Kidney epithelial cell (primary cell): Measurements from ENCODE around the gene APC2. TPM values are rescaled to one million over a fixed set of nuclear protein-coding genes. Genes with fewer than 3 reads are reported as not detected.

Source experiments
- DNase-seq: peaks from one replicate; pipeline ENCODE4 v3.0.0-alpha.2; 2010; ENCODE audit warnings: low read depth
- H3K27me3 ChIP-seq: 2 replicates; pipeline ENCODE4 v1.6.0; 2011; ENCODE audit warnings: low read length; ENCODE audit not compliant: control insufficient read depth, insufficient read depth
- H3K36me3 ChIP-seq: 2 replicates; pipeline ENCODE4 v1.5.1; 2011; ENCODE audit warnings: low read length; ENCODE audit not compliant: control insufficient read depth, insufficient read depth
- H3K4me3 ChIP-seq: 2 replicates; pipeline ENCODE4 v1.5.1; 2011; ENCODE audit warnings: low read depth, mild to moderate bottlenecking, control low read depth, low read length
- CTCF ChIP-seq: IDR thresholded peaks from 2 replicates; pipeline ENCODE4 v1.5.1; 2011; ENCODE audit warnings: mild to moderate bottlenecking, moderate library complexity, low read length, control low read depth, inconsistent platforms; ENCODE audit not compliant: insufficient read depth, poor library complexity, severe bottlenecking
- total RNA-seq: library from RNA; depleted of rRNA; stranded (reverse); fragments of >200 nt; gene quantifications from 2 replicates; pipeline ENCODE4 v1.2.3, GENCODE V29; 2015

APC2 gene
- total RNA-seq, 1 donor from 2014 or later, result not detected

GRCh38 chr19:1483979-1484428, 34.1 kb downstream of the APC2 start:
- Histone ChIP-seq H3K27me3 (no peaks in the 10 kb centered on the region), H3K4me3 (no peak overlapping the region), H3K36me3 (no peaks in the 10 kb centered on the region)
- no peak for TF ChIP-seq CTCF
- DNase-seq, result no peak

- Histone ChIP-seq H3K36me3 (no peaks in the 10 kb centered on the region), H3K4me3 (no peak overlapping the region), H3K27me3 (peaks cover 7% of the 10 kb centered on the region)
- DNase-seq, result no peak
- TF ChIP-seq CTCF, result no peak
Measured at GRCh38 chr19:1486720-1487575, 37.0 kb downstream of the APC2 start.

GRCh38 chr19:1487576-1488281, 37.8 kb downstream of the APC2 start:
- Histone ChIP-seq H3K4me3 (no peak overlapping the region), H3K36me3 (no peaks in the 10 kb centered on the region), H3K27me3 (peaks cover 10% of the 10 kb centered on the region)
- no peak for TF ChIP-seq CTCF
- no peak for DNase-seq

- no peaks in the 10 kb centered on the region for H3K36me3 ChIP-seq
- peaks cover 12% of the 10 kb centered on the region for H3K27me3 ChIP-seq
- no peak for TF ChIP-seq CTCF
- DNase-seq, result no peak
- H3K4me3 ChIP-seq, result no peak overlapping the region
Measured at GRCh38 chr19:1488282-1488601, 38.3 kb downstream of the APC2 start.

GRCh38 chr19:1489463-1490310, 39.8 kb downstream of the APC2 start:
- Histone ChIP-seq H3K36me3 (no peaks in the 10 kb centered on the region), H3K27me3 (peaks cover 12% of the 10 kb centered on the region), H3K4me3 (peak overlapping the region; percentile 52)
- DNase-seq, result no peak
- no peak for TF ChIP-seq CTCF
